Activated CD8-positive, alpha-beta memory T cell treated with anti-CD3 and anti-CD28 coated beads, Interleukin-2, amount 50 U/mL, for 1 hour (primary cell): ENCODE measurements around the gene VPS50.

Source experiments
- DNase-seq: peaks from one replicate; pipeline ENCODE4 v3.0.0-alpha.2; 2020; ENCODE audit errors: extremely low read depth

VPS50 gene

GRCh38 chr7:93407239-93407638 lies 175.1 kb downstream of the VPS50 start:
- DNase-seq: no peak

GRCh38 chr7:93409324-93409723 lies 177.2 kb downstream of the VPS50 start:
- DNase-seq: no peak
